ENCODE measurements around the gene SFXN4. TPM values are rescaled to one million over a fixed set of nuclear protein-coding genes. Genes with fewer than 3 reads are reported as not detected.
A peak's percentile ranks its signal among the peaks of the same experiment; 100 is the strongest.

Gene SFXN4
- total and polyA plus RNA-seq, 2 of the 13 experiments (the other 11 are each of a cell fraction or from before 2014, with no cell fraction given), result 47.7 to 64.9 TPM

GRCh38 chr10:119206603-119207365 lies 41.3 kb upstream of the SFXN4 start (continued):
- TF ChIP-seq ZBTB14 (CRISPR knock-in tag; IDR thresholded peaks at IDR 0.05) (no peak), SAP130 (CRISPR knock-in tag; IDR thresholded peaks at IDR 0.05; ENCODE audit: low read depth) (peak; percentile 14), MTA1 (CRISPR knock-in tag; IDR thresholded peaks at IDR 0.05; ENCODE audit: borderline replicate concordance) (peak; percentile 72), SP1 (IDR thresholded peaks at IDR 0.05) (no peak), SP1 (CRISPR knock-in tag; IDR thresholded peaks at IDR 0.05) (0 out of 2 replicates have a peak, but pooled peaks have one; percentile 5), TCF12 (IDR thresholded peaks at IDR 0.05) (no peak), TCF12 (CRISPR knock-in tag; IDR thresholded peaks at IDR 0.05) (no peak), AGO2 (optimal IDR thresholded peaks at IDR 0.05; ENCODE audit: low read depth, low read length) (peak; percentile 96), RFXAP (CRISPR knock-in tag; IDR thresholded peaks at IDR 0.05; ENCODE audit: borderline replicate concordance) (peak; percentile 41; the same call in 1 of the 2 replicates), KAT7 (CRISPR knock-in tag; IDR thresholded peaks at IDR 0.05; ENCODE audit: borderline replicate concordance) (0 out of 2 replicates have a peak, but pooled peaks have one; percentile 13), ZNF558 (CRISPR knock-in tag; IDR thresholded peaks at IDR 0.05; ENCODE audit: borderline replicate concordance) (peak; percentile 80; the same call in 1 of the 2 replicates), ZFX (CRISPR knock-in tag; IDR thresholded peaks at IDR 0.05; ENCODE audit: low read depth) (peak; percentile 79), ZNF639 (CRISPR knock-in tag; conservative IDR thresholded peaks at IDR 0.05) (no peak), FOXP4 (CRISPR knock-in tag; IDR thresholded peaks at IDR 0.05) (peak; percentile 8), EZH2 (conservative IDR thresholded peaks at IDR 0.05; ENCODE audit: low read depth, low read length) (no peak), ARHGAP35 (CRISPR knock-in tag; IDR thresholded peaks at IDR 0.05; ENCODE audit: borderline replicate concordance) (0 out of 2 replicates have a peak, but pooled peaks have one; percentile 7), STAG1 (CRISPR knock-in tag; IDR thresholded peaks at IDR 0.05) (peak; percentile 75), THAP9 (CRISPR knock-in tag; IDR thresholded peaks at IDR 0.05; ENCODE audit: borderline replicate concordance) (no peak), ZNF362 (CRISPR knock-in tag; IDR thresholded peaks at IDR 0.05; ENCODE audit: borderline replicate concordance) (peak; percentile 15; the same call in 1 of the 2 replicates), ZIK1 (CRISPR knock-in tag; IDR thresholded peaks at IDR 0.05; ENCODE audit: borderline replicate concordance, low read depth) (0 out of 2 replicates have a peak, but pooled peaks have one; percentile 8), ARNT2 (CRISPR knock-in tag; IDR thresholded peaks at IDR 0.05; ENCODE audit: low read depth) (peak; percentile 49; the same call in 1 of the 2 replicates)
